Activated naive CD8-positive, alpha-beta T cell treated with anti-CD3 and anti-CD28 coated beads, Interleukin-2, amount 50 U/mL, for 24 hours (primary cell): ENCODE data around the gene CREB5.

ENCODE experiments used
- ATAC-seq: fragments of 150-1000 bp; cut with Tn5 transposase; one replicate; pipeline ENCODE4 v1.10.0; 2021
- DNase-seq: peaks from one replicate; pipeline ENCODE4 v3.0.0; 2021
- H3K27ac Mint-ChIP-seq: one replicate; pipeline ENCODE4 v1.8.0; 2021; ENCODE audit warnings: mild to moderate bottlenecking, mixed read lengths
- H3K27me3 Mint-ChIP-seq: one replicate; pipeline ENCODE4 v1.8.0; 2021; ENCODE audit warnings: mixed read lengths
- H3K36me3 Mint-ChIP-seq: one replicate; pipeline ENCODE4 v1.8.0; 2021; ENCODE audit warnings: low read depth, mixed read lengths
- H3K4me1 Mint-ChIP-seq: one replicate; pipeline ENCODE4 v1.8.0; 2021; ENCODE audit warnings: mixed read lengths
- H3K4me3 Mint-ChIP-seq: one replicate; pipeline ENCODE4 v1.8.0; 2021; ENCODE audit warnings: mild to moderate bottlenecking, moderate library complexity, mixed read lengths
- H3K9me3 Mint-ChIP-seq: one replicate; pipeline ENCODE4 v1.8.0; 2021; ENCODE audit warnings: mixed read lengths

The CREB5 gene

GRCh38 chr7:28411876-28412662, at the start of gene CREB5:
TSS of gene CREB5 (plus strand) at chr7:28412518. CDS start at chr7:28412915, 397 bp downstream.
- Mint-ChIP-seq H3K9me3 (no peaks in the 10 kb centered on the region), H3K4me1 (peaks cover 50% of the 10 kb centered on the region), H3K27ac (no peak within 1 kb of the TSS), H3K27me3 (peaks cover 70% of the 10 kb centered on the region), H3K4me3 (peak within 1 kb of the TSS; percentile 74), H3K36me3 (no peaks in the 10 kb centered on the region)
- ATAC-seq (no peak), DNase-seq (no peak)

GRCh38 chr7:28362812-28363211, 49.5 kb upstream of the CREB5 start:
- no peak for DNase-seq
- peaks cover 16% of the 10 kb centered on the region for H3K9me3 Mint-ChIP-seq
- H3K4me3 Mint-ChIP-seq: no peak overlapping the region
- peaks cover 5% of the 10 kb centered on the region for H3K4me1 Mint-ChIP-seq
- ATAC-seq: no peak
- no peak overlapping the region for H3K27ac Mint-ChIP-seq
- H3K27me3 Mint-ChIP-seq: peaks cover 2% of the 10 kb centered on the region
- peaks cover 3% of the 10 kb centered on the region for H3K36me3 Mint-ChIP-seq

DNA sequence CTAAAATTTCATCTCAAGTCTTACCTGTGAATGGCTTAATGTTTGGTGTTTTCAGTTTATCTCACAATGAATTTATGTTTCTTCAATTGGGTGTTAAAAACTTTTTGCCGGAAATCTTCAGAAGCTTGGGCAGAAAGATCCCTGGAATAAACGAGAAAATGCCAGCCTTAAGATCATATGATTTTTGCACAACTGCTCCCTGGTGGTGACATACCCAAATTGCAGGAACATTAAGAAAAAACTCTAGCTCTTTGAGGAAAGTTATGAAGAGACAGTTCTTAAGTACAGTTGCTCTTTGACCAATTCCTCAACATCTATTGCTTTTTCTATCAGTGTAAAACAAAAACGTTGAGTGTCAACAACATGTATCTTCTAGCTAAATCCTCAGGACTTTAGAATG, 48.2 kb upstream of the CREB5 start:
- H3K27ac Mint-ChIP-seq: no peak overlapping the region
- peaks cover 2% of the 10 kb centered on the region for H3K27me3 Mint-ChIP-seq
- no peak for DNase-seq
- no peak overlapping the region for H3K4me3 Mint-ChIP-seq
- no peak for ATAC-seq
- peaks cover 3% of the 10 kb centered on the region for H3K36me3 Mint-ChIP-seq
- H3K9me3 Mint-ChIP-seq: peaks cover 16% of the 10 kb centered on the region
- H3K4me1 Mint-ChIP-seq: peaks cover 1% of the 10 kb centered on the region

- Mint-ChIP-seq H3K27ac (no peak overlapping the region), H3K9me3 (peaks cover 10% of the 10 kb centered on the region), H3K4me1 (no peaks in the 10 kb centered on the region), H3K4me3 (no peak overlapping the region), H3K36me3 (peaks cover 2% of the 10 kb centered on the region), H3K27me3 (peaks cover 2% of the 10 kb centered on the region)
- DNase-seq (no peak), ATAC-seq (no peak)
Measured at GRCh38 chr7:28369523-28369922, 42.8 kb upstream of the CREB5 start.

- Mint-ChIP-seq H3K4me3 (no peak overlapping the region), H3K27ac (no peak overlapping the region), H3K9me3 (no peaks in the 10 kb centered on the region), H3K4me1 (no peaks in the 10 kb centered on the region), H3K36me3 (no peaks in the 10 kb centered on the region), H3K27me3 (peaks cover 4% of the 10 kb centered on the region)
- ATAC-seq (no peak), DNase-seq (no peak)
Measured at GRCh38 chr7:28371846-28372245, 40.5 kb upstream of the CREB5 start.

GRCh38 chr7:28373990-28374389, 38.3 kb upstream of the CREB5 start:
- DNase-seq (no peak), ATAC-seq (no peak)
- Mint-ChIP-seq H3K27me3 (peaks cover 4% of the 10 kb centered on the region), H3K36me3 (no peaks in the 10 kb centered on the region), H3K4me1 (no peaks in the 10 kb centered on the region), H3K4me3 (no peak overlapping the region), H3K27ac (no peak overlapping the region), H3K9me3 (no peaks in the 10 kb centered on the region)

DNA sequence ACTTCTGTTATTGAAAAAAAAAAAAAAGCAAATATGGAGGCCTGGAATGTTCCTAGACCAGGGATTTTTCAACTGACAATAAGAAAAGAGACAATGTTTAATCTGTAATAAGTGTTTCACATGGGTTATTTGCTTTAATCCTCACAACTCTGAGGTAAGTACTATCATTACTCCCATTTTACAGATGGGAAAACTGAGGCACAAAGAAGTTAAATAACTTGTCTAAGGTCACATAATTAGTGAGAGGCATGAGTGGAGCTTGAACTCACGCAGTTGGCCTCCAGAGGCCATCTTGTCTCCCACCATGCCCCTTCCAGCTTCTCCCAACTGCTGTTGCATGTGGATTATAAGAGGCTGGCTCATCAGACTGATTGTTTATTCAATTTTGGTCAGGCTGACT, 36.6 kb upstream of the CREB5 start:
- no peaks in the 10 kb centered on the region for H3K36me3 Mint-ChIP-seq
- ATAC-seq: no peak
- peaks cover 4% of the 10 kb centered on the region for H3K27me3 Mint-ChIP-seq
- H3K4me3 Mint-ChIP-seq: no peak overlapping the region
- no peak overlapping the region for H3K27ac Mint-ChIP-seq
- DNase-seq: no peak
- no peaks in the 10 kb centered on the region for H3K9me3 Mint-ChIP-seq
- no peaks in the 10 kb centered on the region for H3K4me1 Mint-ChIP-seq

DNA sequence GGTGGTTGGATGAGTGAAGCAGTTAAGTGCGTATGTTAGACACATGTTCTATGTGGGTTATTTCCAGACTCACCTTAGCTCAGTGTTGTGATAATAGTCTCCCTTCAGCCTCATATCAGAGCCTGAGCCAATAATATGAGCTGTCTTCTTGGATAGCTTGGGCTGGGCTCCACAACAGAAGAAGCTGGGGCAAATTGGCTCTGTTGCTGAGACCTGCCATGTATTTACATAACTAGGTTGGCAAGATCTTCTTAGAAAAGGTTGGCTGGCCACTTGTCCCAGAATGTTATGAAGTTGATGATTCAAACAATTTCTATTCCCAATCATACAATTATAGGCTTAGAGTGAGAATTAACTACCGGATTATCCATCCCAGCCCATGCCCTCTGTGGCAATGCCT, 35.7 kb upstream of the CREB5 start:
- Mint-ChIP-seq H3K27ac (no peak overlapping the region), H3K9me3 (no peaks in the 10 kb centered on the region), H3K36me3 (no peaks in the 10 kb centered on the region), H3K27me3 (peaks cover 2% of the 10 kb centered on the region), H3K4me1 (no peaks in the 10 kb centered on the region), H3K4me3 (no peak overlapping the region)
- no peak for DNase-seq
- no peak for ATAC-seq

DNA sequence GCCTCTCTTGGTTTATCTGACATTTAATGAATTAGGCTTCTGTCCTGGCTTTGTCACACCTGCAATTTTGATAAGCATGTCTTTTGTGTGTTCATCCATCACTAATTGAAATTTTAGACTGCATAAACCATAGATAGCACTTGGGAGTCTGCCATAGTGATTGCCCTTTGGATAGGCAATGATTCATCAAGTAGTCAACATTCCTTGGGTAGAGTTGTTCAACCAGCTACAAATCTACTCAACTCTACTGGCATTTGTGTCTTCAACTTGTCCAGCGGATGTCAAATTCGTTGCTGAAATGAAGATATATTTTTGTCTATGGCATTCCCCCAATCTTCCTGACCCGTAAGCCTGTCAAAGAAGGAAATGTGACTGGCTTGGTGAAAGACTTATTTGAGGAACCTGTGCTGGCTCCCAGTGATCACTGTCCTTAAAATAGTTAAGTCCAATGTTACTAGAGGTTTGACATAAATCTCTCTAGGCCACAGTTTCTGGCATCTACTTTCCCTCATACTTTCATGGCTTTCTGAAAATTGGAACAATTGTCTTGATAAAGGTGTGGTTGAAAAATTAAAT, 33.7 kb upstream of the CREB5 start:
- H3K9me3 Mint-ChIP-seq: no peaks in the 10 kb centered on the region
- H3K36me3 Mint-ChIP-seq: no peaks in the 10 kb centered on the region
- no peak for DNase-seq
- H3K4me3 Mint-ChIP-seq: no peak overlapping the region
- no peak overlapping the region for H3K27ac Mint-ChIP-seq
- H3K27me3 Mint-ChIP-seq: peaks cover 2% of the 10 kb centered on the region
- no peaks in the 10 kb centered on the region for H3K4me1 Mint-ChIP-seq
- ATAC-seq: no peak

DNA sequence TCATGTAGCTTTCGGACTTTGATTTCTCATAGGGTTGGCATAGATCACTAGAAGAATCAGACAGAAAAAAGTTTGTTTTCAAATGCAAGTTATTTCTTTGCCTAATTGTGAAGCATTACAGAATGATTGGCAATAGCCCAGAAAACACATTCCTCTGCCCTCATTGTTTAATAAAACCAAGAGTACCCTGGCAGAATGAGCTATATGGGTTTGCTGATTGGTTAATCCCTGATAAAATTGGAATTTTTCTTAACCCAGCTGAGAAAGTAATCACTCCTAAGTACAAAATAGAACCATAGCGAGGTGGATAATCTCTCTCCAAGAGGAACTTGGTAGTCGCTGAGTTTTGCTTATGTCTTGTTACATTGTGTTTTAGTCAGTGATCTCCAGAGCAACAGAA, 30.9 kb upstream of the CREB5 start:
- Mint-ChIP-seq H3K4me1 (no peaks in the 10 kb centered on the region), H3K4me3 (no peak overlapping the region), H3K27ac (no peak overlapping the region), H3K36me3 (no peaks in the 10 kb centered on the region), H3K9me3 (no peaks in the 10 kb centered on the region), H3K27me3 (no peaks in the 10 kb centered on the region)
- ATAC-seq (no peak), DNase-seq (no peak)

GRCh38 chr7:28382144-28382543, 30.2 kb upstream of the CREB5 start:
- DNase-seq (no peak), ATAC-seq (no peak)
- no peaks in the 10 kb centered on the region for H3K9me3 Mint-ChIP-seq
- H3K27me3 Mint-ChIP-seq: peaks cover 2% of the 10 kb centered on the region
- no peaks in the 10 kb centered on the region for H3K4me1 Mint-ChIP-seq
- no peak overlapping the region for H3K27ac Mint-ChIP-seq
- H3K36me3 Mint-ChIP-seq: no peaks in the 10 kb centered on the region
- no peak overlapping the region for H3K4me3 Mint-ChIP-seq

DNA sequence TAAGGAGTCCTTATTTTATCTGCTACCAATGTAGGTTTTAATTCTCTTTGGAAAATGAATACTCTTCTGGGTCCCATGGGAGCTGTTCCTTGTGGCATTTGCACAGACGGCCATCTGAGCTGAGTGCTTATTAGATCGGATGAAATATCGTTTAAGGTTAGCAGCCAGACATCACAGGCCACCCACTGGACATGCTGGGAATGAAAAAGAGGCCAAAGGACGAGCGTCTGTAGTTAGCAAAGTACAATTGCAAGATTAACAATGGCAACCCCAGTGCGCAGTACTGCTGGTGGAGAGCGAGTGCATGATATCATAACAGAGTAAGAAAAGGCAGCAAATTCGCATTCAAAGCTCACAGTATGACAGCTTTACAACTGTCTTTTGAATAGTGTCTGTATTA, 28.3 kb upstream of the CREB5 start:
- no peak overlapping the region for H3K27ac Mint-ChIP-seq
- DNase-seq (no peak), ATAC-seq (no peak)
- H3K27me3 Mint-ChIP-seq: peaks cover 8% of the 10 kb centered on the region
- H3K9me3 Mint-ChIP-seq: no peaks in the 10 kb centered on the region
- H3K4me1 Mint-ChIP-seq: no peaks in the 10 kb centered on the region
- no peak overlapping the region for H3K4me3 Mint-ChIP-seq
- no peaks in the 10 kb centered on the region for H3K36me3 Mint-ChIP-seq

DNA sequence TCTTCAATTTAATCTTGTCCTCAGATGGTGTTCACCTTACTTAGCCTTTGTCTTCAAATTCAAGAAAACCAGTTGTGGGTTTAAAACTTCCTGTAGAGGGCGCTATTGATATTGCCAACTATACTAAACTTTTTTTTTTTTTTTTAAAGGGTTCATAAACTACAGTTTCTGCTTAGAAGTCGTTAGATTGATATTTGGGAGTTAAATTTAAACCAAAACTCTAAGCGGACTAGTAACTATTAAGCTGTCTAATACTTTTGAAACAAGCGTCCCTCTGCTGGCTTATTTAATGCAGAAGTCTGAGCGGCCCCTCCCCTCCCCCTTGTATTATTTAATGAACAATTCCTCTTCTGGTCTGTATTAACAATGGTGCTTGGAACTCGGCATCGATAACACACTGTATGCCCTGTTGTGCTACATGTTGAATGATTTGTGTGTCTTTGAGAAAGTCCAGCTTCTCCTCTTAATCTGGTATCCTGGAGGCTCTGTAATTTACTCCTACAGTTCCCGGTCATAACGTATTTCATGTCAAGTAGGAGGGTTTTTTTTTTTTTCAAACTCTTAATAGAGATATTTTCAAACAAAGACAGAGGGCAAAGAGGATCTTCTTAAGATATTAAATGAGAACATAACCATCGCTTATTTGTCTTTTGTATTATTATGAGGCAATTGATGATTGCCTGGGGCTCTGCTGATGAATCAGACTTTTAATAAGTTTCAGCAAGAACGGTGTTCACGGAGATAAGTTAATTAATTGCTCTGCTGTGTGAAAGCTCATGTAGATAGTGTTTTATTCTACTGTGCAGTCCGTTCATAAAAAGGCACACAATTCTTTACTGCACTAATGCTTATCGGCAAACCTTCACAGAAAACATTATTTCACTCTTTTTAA, 22.6 kb upstream of the CREB5 start:
- no peaks in the 10 kb centered on the region for H3K36me3 Mint-ChIP-seq
- DNase-seq: no peak

GRCh38 chr7:28390426-28390825, 21.9 kb upstream of the CREB5 start:
- no peaks in the 10 kb centered on the region for H3K9me3 Mint-ChIP-seq
- H3K4me1 Mint-ChIP-seq: peaks cover 3% of the 10 kb centered on the region
- H3K27me3 Mint-ChIP-seq: peaks cover 37% of the 10 kb centered on the region
- no peak overlapping the region for H3K4me3 Mint-ChIP-seq
- no peaks in the 10 kb centered on the region for H3K36me3 Mint-ChIP-seq
- ATAC-seq: no peak
- H3K27ac Mint-ChIP-seq: no peak overlapping the region
- no peak for DNase-seq

More for the DNA sequence above, 22.6 kb upstream of the CREB5 start:
- Mint-ChIP-seq H3K27me3 (peaks cover 36% of the 10 kb centered on the region), H3K4me1 (peaks cover 3% of the 10 kb centered on the region), H3K9me3 (no peaks in the 10 kb centered on the region), H3K27ac (no peak overlapping the region), H3K4me3 (no peak overlapping the region)
- ATAC-seq: no peak

DNA sequence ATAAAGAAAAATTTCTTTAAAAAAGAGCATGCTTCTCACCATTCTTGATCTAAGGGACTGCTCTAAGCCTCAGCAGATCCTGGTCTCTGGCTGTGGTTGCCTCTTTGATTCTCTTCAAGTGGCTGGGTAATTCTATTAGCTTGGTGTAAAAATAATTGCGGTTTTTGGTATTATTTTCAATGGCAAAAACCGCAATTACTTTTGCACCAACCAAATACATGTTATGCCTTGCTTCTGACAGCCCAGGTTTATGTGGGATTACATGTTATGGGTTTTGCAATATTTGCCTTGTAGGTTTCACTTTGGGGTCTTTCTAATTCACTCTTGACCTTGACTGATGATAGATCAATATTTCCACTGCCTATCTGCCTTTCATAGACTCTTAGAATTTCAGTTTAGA, 20.0 kb upstream of the CREB5 start:
- Mint-ChIP-seq H3K27me3 (peaks cover 37% of the 10 kb centered on the region), H3K36me3 (no peaks in the 10 kb centered on the region), H3K4me3 (no peak overlapping the region), H3K27ac (no peak overlapping the region), H3K9me3 (no peaks in the 10 kb centered on the region), H3K4me1 (peaks cover 3% of the 10 kb centered on the region)
- ATAC-seq (no peak), DNase-seq (no peak)
